Lung (tissue), 12 donors: ENCODE data around the gene SVOP. TPM values are rescaled to one million over a fixed set of nuclear protein-coding genes. Genes with fewer than 3 reads are reported as not detected.
"Not testable (repeated sequence)": the region's sequence is repeated elsewhere in the genome, so short reads cannot be mapped to it uniquely, and the experiment has no call there.

Experiments
- ATAC-seq: fragments of 200-7000 bp; cut with Tn5 transposase; one replicate; pipeline ENCODE4 v1.9.1; 2020; ENCODE audit warnings: moderate number of reproducible peaks; ENCODE audit not compliant: insufficient read depth, low FRiP score
- DNase-seq, 3 donors: peaks; one replicate each; pipeline ENCODE4 v3.0.0-alpha.2; 2013 to 2017
- H3K27ac ChIP-seq, 2 donors: one replicate each; pipeline ENCODE4 v1.5.1; 2013; ENCODE audit warnings: mild to moderate bottlenecking in 2 of 2, moderate library complexity in 2 of 2, control low read depth in 1 of 2, inconsistent platforms in 1 of 2, low read depth in 1 of 2, low read length in 1 of 2
- H3K27me3 ChIP-seq, 3 donors: one replicate each; pipeline ENCODE4 v1.5.1; 2013; ENCODE audit warnings: low read length in 2 of 3; ENCODE audit not compliant: control insufficient read depth in 3 of 3, insufficient read depth in 3 of 3
- H3K36me3 ChIP-seq, 4 donors: one replicate each; pipeline ENCODE4 v1.5.1; 2013; ENCODE audit warnings: low read length in 4 of 4, mild to moderate bottlenecking in 1 of 4, moderate library complexity in 1 of 4; ENCODE audit not compliant: control insufficient read depth in 4 of 4, insufficient read depth in 4 of 4
- H3K4me1 ChIP-seq, 5 donors: one replicate each; pipeline ENCODE4 v1.5.1; 2013; ENCODE audit warnings: low read length in 5 of 5, mild to moderate bottlenecking in 2 of 5, moderate library complexity in 1 of 5; ENCODE audit not compliant: control insufficient read depth in 5 of 5, insufficient read depth in 5 of 5
- H3K4me3 ChIP-seq: one replicate; pipeline ENCODE4 v1.5.1; 2013; ENCODE audit warnings: mild to moderate bottlenecking, control low read depth, moderate library complexity
- H3K9ac ChIP-seq, 2 donors: one replicate each; pipeline ENCODE4 v1.5.1; 2013; ENCODE audit warnings: low read length in 2 of 2, control low read depth in 1 of 2; ENCODE audit not compliant: insufficient read depth in 1 of 2
- H3K9me3 ChIP-seq, 4 donors: one replicate each; pipeline ENCODE4 v1.5.1; 2013; ENCODE audit warnings: low read length in 3 of 4, mild to moderate bottlenecking in 1 of 4, moderate library complexity in 1 of 4; ENCODE audit not compliant: control insufficient read depth in 4 of 4, insufficient read depth in 3 of 4
- CTCF ChIP-seq: IDR thresholded peaks from 2 replicates; pipeline ENCODE4 v1.5.1; 2012; ENCODE audit warnings: mild to moderate bottlenecking; ENCODE audit errors: control extremely low read depth, extremely low read depth
- WGBS, 2 donors: extraction: QIAGEN DNeasy Blood & Tissue Kit; methylation state at CpG; one replicate each; pipeline ENCODE4 v1.1.7; 2013; 5-methylcytosine and 5-hydroxymethylcytosine counted together
- polyA plus RNA-seq, 2 donors: library from polyadenylated mRNA; stranded (reverse); fragments of 200-250 nt; gene quantifications; one replicate each; pipeline ENCODE4 v1.2.1, GENCODE V29; 2013
- total RNA-seq, 2 donors: library from RNA; depleted of rRNA in 1 of 2; stranded (reverse); fragments of >200 nt in 1 of 2; gene quantifications; one replicate each; pipeline ENCODE4 v1.2.1, GENCODE V29; 2014 to 2021
- donor health status: control.
- donor health status: control.
- donor health status: Bipolar disorder and iron deficiency.
- donor health status: healthy.
- donor health status: DM: yes; HTN: yes; CAD: no.

Gene SVOP
- total and polyA plus RNA-seq, 4 donors, result 0.11 TPM; not detected in 3

- WGBS, 2 donors, result 96 to 100% methylated on average over 1 of the region's 1 CpG
Observed at GRCh38 chr12:109057376-109057775, 36.5 kb upstream of the SVOP start.

GRCh38 chr12:109056891-109057290, 36.0 kb upstream of the SVOP start:
- H3K9me3 ChIP-seq, result no peaks in the 10 kb centered on the region
- no peak overlapping the region for H3K9ac ChIP-seq
- ATAC-seq (no peak), DNase-seq (no peak)
- no peak overlapping the region for H3K4me3 ChIP-seq
- no peak overlapping the region for H3K27ac ChIP-seq
- peaks cover 0 to 11% (median 7%) of the 10 kb centered on the region in 5 donors for H3K4me1 ChIP-seq
- peaks cover 5 to 13% (median 6%) of the 10 kb centered on the region in 4 donors for H3K36me3 ChIP-seq
- WGBS, 2 donors, result 90 to 94% methylated on average over 3 of the region's 3 CpGs
- H3K27me3 ChIP-seq, result no peaks in the 10 kb centered on the region
- no peak for TF ChIP-seq CTCF

More at GRCh38 chr12:109057376-109057775, 36.5 kb upstream of the SVOP start:
- Histone ChIP-seq H3K36me3 (peaks cover 5 to 13% (median 6%) of the 10 kb centered on the region in 4 donors), H3K4me1 (peaks cover 0 to 10% (median 7%) of the 10 kb centered on the region in 5 donors), H3K9ac (no peak overlapping the region), H3K4me3 (no peak overlapping the region), H3K27me3 (no peaks in the 10 kb centered on the region), H3K27ac (no peak overlapping the region), H3K9me3 (no peaks in the 10 kb centered on the region)
- ATAC-seq (no peak), DNase-seq (no peak)
- no peak for TF ChIP-seq CTCF

- no peaks in the 10 kb centered on the region for H3K9me3 ChIP-seq
- no peaks in the 10 kb centered on the region for H3K27me3 ChIP-seq
- H3K4me3 ChIP-seq, result no peak overlapping the region
- H3K27ac ChIP-seq, result no peak overlapping the region
- ATAC-seq, result no peak
- H3K9ac ChIP-seq, result no peak overlapping the region
- peaks cover 0 to 11% (median 7%) of the 10 kb centered on the region in 5 donors for H3K4me1 ChIP-seq
- no peak for DNase-seq
- no peak for TF ChIP-seq CTCF
- H3K36me3 ChIP-seq, result peaks cover 3 to 13% (median 5%) of the 10 kb centered on the region in 4 donors
Observed at GRCh38 chr12:109054520-109054919, 33.7 kb upstream of the SVOP start.

GRCh38 chr12:109054124-109054513, 33.3 kb upstream of the SVOP start:
- 75 to 89% methylated on average over 4 of the region's 4 CpGs for WGBS, 2 donors
- not testable (repeated sequence) for ATAC-seq, H3K9me3 ChIP-seq, H3K27me3 ChIP-seq, H3K27ac ChIP-seq, DNase-seq, H3K4me3 ChIP-seq
- H3K4me1 ChIP-seq, result peaks cover 0 to 11% (median 7%) of the 10 kb centered on the region in 5 donors
- H3K9ac ChIP-seq, result peak overlapping the region in 1 of 2 donors; percentile 71
- H3K36me3 ChIP-seq, result peaks cover 0 to 13% (median 5%) of the 10 kb centered on the region in 4 donors
